Femur (tissue), 1 donor: ENCODE measurements around the gene AMN1.
"Not testable (repeated sequence)": the region's sequence is repeated elsewhere in the genome, so short reads cannot be mapped to it uniquely, and the experiment has no call there.

Source experiments
- DNase-seq: peaks from one replicate; pipeline ENCODE4 v3.0.0-alpha.2; 2017

Gene AMN1

DNA sequence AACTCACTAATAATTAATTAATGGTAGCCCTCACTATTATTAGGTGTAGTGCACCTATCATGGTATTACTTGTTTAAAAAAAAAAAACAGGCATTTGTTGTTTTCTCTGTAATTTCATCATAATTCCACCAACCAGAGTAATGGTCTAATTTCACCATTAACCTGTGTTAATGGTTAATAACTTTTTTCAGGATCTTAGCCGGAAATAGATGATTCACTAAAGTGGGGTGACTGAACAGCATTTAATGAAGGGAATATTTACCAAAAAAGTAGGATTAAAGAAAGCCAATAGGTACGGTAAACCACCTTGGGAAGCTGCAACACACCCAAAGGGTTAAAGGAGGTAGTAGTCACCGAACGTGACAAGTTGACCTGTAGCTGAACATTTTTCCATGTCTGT is 56.3 kb downstream of the AMN1 start:
- no peak for DNase-seq

DNA sequence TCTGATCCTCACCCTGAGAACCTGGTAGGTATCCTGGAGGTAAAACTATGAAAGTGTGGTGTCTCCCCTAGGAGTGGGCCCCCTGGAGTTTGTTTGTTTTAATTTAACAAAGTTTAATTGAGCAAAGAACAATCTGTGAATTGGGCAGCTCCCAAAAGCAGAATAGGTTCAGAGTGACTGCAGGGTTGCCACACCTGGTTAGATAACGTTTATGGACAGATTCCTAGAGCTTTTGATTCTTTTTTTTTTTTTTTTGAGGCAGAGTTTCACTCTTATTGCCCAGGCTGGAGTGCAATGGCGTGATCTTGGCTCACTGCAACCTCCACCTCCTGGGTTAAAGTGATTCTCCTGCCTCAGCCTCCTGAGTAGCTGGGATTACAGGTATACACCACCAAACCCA is 59.2 kb downstream of the AMN1 start:
- not testable (repeated sequence) for DNase-seq

DNA sequence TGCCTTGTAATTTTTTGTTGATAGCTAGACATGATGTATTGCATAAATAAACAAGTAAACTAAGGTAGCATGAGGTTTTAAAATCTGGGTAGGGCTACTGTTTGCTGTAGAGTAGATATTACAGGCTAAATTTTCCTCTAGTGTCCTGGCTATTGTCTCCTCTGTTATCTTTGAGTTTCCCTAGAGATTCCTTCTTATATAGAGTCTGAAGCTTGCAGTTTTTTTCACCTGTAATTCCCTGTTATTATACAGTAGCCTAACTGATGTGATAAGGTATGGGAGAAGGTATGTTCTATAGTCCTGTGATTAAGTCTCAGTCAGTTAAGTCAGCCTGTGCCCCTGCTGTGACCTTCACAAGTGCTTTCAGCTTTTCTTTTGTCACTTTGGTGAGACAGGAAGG is 59.8 kb downstream of the AMN1 start:
- no peak for DNase-seq

DNA sequence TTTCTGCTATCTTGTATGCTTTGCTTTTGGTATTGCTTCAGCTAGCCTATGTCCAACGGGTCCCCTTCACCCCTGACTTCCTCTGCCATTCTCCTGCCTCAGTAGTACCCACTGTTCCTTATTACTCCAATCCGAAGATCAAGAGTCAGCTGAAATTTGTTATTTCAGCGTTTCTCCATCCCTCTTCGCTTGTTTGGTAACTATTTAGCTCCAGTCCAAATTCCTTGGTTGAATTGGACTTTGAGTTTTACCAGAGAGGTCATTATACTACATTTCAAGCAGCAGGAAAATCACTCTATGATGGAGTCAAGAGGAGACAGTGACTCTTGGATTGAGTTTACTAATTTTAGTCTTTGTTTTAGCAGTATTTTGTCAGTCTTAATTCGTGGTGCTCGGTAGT is 64.8 kb downstream of the AMN1 start:
- no peak for DNase-seq

DNA sequence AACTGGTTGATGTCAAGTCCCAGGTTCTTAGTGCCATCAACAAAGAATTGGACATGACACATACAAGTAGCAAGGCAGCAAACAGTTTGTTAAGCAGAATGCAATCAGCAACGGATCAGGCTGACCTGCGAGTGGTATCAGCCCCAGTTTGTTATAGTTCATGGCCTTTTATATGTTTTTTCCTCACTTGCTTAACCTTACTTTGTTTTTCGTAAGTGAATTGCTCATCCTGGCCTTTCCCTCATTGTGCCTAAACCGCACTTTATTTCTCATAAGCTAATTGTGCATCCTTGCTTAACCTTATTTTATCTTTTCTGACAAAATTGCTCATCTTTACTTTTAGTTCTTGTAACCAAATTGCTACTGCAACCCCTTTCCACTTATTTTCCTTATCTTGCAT is 65.2 kb downstream of the AMN1 start:
- no peak for DNase-seq

DNA sequence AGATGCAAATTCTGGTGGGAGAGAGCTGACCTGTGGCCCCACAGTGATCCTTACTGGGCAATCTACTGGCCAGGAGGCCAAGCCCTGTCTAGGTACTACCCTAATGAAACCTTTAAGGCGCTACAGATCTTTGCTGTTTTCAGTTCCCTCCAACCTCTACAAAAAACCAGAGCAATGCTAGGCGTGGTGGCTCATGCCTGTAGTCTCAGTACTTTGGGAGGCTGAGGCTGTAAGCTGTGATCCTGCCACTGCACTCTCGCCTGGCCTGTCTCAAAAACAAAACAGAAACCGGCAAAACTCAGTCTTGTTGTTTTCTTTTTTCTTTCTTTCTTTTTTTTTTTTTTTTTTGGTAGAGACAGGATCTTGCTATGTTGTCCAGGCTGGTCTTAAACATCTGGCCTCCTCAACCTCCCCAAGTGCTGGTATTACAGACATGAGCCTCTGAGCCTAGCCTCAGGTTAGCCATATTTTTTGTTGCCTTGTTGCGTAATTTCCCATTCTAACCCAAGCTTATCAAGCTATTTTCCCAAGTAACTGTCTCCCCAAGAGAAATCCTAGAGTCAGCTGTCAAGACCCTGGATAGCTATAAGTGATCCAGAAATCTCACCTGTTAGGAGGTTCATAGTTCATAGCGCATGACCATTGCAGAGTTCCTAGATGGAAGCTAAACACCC is 66.5 kb downstream of the AMN1 start:
- DNase-seq: no peak

DNA sequence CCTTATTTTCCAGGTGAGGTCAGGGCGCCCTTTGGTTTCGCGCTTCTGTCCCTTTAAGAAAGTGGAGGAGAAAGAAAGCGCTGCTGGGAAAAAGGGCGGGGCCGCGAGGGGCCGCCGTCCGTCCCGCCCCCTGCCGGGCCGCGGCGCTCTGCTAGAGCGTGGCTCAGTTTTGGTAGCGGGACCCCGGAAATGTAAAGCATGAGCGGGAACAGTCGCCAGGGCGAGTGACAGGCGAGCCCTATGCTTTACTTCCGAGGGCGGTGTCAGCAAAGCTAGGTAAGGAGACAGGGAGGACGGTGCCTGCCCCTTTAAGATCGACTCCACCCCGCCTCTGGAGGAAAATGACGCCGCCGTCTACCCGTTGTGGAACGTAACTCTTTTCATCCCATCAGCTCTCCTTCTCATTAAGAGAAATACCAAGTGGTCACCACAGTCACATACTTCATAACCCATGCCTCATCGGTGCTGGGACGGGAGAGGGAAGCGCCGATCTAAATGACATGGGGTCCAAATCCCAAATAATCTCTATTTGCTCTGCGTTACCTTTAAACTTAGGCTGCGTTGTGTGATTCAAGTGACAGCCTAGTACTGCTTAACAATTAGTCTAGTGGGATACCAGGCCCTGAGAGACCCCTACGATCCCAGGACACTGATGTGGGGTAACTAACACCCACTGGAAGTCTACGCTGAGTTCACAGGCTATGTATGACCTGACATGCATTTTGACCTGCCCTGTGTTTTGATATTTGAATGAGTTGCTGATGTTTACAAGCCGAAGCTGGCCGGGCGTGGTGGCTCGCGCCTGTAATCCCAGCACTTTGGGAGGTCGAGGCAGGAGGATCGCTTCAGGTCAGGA is 69.5 kb downstream of the AMN1 start, which contains the start of gene ETFBKMT:
Gene ETFBKMT, plus strand, starts transcription at position 602 of the 856 bp plus-strand sequence. CDS start 2,266 bp downstream, outside the sequence.
- DNase-seq: peak; percentile 90

DNA sequence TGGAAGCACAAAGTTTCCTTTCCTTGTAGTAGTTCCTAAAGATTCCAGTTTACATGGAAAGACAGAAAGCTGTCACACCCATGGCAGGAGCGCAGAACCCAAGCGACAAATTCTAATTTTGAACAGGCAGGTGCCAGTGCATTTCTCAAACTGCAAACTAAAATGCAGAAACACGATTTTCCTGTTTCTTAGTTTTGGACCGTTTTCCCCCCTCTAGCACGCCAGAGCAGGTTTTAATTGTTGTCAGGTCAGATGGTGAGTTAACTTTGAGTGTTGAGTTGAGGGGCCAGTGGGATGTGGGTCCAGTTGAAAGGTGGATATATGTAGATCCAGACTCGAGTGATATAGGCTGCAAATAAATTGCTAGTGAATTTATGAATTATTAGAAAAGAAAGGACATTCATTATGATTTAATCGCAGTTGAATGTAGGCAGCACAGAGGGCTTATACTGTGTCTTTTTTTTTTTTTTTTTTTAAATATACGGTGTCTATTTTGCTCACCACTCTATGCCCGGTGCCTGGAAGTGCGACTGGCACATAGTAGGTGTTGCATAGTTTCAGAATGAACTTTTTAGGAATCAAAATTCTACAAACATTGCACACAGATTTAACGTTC is 70.2 kb downstream of the AMN1 start:
- no peak for DNase-seq

DNA sequence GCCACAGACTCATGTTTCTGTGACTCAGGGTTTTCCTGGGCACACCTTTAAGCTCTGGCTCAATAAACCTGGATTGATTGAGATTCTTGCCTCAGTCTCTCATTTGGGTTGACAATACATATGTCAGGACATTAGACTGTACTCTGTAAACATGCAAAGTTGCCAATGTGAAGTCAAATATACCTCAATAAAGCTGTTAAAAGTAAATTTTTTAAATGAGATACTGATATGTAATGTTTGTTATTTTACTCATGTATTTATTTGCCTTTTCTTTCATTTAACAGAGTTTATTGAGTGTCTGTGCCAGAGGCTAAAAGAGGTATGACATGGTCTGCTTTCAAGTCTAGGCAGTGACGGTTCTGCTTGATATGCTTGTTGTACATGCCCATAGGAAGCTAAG is 73.0 kb downstream of the AMN1 start:
- no peak for DNase-seq

DNA sequence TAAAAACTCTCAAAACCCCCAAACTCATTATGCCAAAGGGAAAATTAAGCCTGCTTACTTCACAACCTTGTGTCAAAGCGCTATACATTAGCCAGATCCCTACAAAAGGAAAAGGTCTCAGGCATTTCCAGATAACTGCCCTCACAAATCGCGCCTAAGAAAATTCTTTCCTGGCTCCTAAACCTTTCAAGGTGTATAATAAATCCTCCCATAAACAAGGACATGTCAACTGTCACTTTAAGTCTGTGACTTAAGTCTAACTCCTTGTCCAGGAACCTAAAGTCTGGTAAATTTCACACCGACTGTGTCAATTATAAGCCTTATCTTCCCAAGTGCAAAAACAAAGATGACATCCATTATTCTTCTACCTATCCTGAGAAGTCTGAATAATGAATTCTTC is 73.6 kb downstream of the AMN1 start:
- DNase-seq: no peak

DNA sequence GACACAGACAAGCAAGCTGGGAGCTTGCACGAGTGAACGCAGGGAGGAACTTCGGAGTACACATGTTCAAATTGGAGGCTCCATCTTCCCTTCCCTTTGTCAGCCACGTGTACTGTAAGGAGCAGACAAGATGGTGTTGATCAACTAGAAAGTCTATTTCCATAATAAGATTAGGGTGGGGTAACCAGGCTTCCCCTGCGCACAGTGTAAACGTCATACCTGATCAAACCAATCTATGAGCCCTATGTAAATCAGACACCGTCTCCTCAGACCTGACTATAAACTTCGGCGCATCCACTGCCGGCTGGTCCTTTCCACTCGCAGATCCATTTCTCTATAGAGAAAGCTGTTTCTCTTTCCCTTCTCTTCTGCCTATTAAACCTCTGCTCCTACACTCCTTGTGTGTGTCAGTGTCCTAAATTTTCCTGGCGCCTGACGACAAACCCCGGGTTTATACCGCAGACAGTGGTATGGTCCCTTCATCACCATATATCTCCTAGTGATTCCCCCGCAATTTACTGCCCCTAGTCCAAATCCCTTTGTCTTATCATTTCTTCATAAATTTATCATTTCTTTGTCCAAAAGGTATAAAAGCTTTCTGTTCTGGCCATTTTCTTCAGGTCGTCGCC is 76.8 kb downstream of the AMN1 start:
- no peak for DNase-seq

DNA sequence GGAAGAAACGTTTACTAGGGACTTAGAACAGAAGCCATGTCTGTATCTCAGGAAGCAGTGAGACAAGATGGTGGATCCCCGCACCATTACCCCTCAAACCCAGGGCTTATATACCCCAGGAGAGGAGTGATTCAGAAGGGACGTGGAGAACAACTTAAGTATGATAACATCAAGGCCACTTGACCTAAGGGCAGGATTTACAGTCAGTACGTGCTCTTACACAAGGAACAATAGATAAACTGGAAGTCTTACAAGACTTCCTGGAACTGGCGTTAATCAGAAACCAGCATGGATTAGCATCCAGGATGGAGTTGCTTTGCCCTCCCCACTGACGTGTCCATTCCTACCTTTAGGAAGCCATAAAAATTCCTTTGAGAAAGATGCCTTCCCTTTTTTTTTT is 77.9 kb downstream of the AMN1 start:
- DNase-seq: no peak

DNA sequence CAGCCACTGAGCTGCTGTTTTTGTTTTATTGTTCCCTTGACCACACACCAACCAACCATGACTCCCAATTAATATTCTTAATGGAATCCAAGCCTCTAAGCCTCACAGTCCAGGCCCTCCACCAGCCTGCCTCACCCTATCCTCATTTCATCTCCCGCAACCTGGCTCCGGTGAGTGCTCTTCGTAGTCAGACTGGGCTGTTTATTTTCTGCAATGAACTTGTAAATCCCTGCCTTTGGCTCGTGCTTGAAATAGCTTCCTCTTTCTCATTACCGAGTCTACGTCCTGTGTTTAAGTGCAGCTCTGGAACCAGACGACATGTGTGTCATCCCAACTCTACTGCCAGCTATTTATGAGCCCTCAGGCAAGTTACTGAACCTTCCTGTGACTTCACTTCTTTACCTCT is 81.7 kb downstream of the AMN1 start:
- DNase-seq: no peak

DNA sequence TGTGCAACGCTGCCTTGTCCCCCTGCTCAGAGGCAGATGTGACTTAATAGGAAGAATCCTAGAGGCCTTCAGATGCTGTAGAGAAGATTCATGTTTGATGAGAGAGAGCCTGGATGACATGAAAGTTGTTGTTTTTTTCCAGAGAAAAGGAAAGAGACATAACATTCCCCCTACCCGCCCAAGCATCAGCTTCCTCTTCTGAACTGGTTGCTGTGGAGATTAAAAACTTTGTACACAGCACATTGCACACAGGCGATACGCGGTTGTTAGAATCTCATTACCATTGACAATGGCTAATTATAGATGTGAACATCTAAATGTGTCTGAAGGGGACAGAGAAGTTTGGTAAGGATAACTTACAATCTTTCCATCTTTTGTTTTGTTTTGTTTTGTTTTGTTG is 82.9 kb downstream of the AMN1 start:
- DNase-seq: no peak

DNA sequence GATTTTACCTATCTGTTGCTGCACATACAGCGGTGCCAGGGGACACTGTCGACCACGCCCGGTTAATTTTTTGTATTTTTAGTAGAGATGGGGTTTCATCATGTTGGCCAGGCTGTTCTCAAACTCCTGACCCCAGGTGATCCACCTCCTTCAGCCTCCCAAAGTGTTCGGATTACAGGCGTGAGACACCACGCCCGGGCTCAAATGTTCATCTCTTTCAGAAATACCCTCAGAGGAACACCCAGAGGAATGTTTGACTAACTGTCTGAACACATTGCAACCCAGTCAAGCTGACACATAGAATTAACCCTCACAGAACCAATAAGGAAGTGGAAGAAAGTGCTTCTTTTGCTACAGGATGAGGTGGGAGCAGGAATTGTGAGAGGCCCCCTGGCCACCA is 84.3 kb downstream of the AMN1 start:
- DNase-seq: no peak

DNA sequence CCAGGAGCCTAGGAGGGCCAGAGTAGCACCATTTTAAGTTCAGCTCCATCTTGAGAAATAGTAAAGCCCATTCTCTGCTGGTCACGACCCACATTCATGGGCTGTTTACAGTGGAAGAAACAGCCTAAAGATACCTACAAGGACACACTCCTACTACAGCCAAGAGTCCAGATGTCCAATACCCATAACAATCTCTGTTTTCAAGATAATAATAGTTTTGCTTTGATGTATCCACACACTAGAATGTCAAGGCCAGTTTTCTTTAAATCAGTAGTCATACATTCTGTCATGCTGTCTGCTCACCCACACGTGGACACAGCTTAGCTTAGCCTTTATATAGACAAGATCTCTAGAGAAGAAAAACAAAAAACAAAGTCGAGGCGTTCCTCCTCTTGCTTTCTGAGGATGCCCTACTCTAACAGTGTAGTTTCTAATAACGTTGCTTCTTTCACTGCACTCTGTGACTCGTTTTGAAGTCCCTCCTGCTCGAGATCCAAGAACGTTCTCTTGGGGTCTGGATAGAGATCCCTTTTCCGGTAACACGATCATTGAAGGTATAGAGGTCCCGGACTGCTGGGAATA is 87.2 kb downstream of the AMN1 start:
- DNase-seq: no peak

DNA sequence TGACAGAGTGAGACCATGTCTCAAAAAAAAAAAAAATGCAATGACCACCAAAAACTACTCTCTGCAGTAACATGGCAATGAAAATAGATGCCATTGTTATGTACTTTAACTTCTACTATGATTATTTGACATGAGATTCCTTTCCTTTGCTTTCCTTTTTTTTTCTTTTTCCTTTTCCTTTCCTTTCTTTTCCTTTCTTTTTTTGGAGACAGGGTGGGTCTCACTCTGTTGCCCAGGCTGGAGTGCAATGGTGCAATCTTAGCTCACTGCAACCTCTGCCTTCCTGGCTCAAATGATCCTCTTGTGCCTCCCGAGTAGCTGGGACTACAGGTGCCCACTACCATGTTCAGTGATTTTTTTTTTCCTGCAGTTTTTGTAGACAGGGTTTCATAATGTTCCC is 94.2 kb downstream of the AMN1 start:
- DNase-seq: no peak

DNA sequence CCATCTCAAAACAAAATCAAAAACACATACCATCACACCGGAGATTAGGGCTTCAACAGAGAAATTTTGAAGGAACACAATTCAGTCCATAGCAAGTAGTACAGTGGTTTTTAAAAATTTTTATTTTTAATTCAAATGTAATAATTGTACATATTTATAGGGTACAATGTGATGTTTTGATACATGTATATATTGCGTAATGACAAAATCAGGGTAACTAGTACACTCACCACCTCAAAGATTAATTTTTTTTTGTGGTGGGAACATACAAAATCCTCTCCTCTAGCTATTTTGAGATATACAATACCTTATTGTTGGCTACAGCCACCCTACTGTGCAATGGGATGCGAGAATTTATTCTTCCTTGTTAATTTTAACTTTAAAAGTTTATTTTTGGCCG is 95.4 kb downstream of the AMN1 start:
- no peak for DNase-seq

DNA sequence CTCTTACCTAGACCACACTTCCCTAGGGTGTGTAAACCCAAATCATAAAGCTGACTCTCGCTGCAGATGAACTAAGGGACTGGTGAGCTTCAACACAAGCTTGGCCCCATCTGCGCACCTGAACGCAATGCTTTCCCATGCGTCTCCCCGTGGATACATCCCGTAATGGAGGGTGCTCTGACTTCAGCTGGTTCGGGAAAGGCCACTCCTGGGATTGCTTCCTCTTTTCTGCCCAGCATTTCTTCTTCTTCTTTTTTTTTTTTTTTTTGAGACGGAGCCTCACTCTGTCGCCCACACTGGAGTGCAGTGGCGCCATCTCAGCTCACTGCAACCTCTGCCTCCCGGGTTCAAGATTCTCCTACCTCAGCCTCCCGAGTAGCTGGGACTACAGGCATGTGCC is 97.0 kb downstream of the AMN1 start:
- DNase-seq: no peak

DNA sequence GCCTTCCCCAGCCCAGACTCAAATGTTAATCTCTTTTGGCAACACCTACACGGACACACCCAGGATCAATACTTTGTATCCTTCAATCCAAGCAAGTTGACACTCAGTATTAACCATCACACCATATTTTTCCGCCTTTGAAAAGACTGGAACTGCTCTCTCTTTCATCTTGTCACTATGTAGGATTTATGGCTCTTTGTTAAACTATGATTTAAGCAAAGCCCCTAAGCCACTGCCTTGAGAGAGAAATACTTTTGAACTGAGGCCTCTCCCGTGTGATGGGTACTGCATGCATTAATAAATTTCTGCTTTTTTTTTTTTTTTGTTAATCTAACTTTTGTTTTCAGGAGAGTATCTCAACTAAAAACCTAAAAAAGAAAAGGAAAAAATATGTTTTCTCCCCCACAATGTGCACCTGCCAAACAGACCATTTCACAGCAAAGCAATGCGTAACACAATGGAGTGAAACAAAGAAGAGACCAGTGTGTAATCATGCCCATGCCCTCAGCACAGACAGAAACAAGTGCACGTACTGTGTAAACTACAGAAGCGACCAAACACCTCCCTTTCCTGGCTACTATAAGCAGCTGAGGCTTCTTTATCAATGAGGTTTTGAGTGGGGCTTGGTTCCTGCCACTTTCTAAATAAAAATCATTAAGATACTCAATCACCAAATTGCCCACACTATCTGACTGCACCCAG is 97.6 kb downstream of the AMN1 start:
- no peak for DNase-seq

DNA sequence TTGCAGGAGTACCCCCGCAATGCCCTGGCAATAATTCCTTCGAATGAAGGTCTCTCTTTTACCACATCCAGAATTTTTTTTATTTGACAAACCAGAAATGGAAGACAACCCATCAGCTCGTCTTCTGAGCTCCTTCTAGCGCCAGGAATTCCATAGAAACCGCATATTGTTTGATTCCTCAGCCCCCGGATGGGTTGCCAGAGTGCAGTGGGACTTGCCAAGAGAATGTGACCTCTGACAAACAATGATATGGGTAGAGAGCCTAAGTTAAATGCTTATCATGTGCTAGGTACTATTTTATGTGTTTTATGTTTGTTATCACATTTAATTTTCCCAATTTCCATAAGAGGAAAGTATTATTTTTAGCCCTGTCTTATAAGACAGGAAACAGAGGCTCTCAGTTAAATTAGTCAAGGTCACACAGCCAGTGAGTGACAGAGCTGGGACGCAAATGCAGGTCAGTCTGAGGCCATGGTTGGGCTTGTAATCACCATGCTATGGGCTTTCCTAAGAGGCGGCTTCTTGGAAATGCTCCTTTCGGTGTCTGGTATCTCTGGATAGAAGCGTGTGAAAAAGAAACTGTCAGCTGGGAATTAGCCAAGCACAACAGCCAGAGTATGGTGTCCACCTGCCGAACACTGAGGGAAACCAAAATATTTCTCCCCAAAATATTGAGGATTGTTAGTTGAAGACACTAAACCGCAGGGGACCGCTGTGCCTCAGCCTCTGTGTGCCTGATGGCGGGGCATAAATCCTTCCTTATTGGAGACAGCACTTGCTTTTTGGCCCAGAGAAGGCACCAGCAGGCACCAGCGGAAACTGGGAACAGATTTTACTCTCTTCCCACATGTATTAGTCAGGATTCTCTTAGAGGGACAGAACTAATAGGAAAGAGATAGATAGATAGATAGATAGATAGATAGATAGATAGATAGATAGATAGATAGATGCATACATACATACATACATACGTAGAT is 98.8 kb downstream of the AMN1 start:
- DNase-seq: peak; percentile 62
